NCI-H1048 (cell line): ENCODE results near the gene CA12.

Experiments
- DNase-seq: peaks from one replicate; lab custom pipeline; 2025; lab: John Stamatoyannopoulos, UW

Gene CA12

DNA sequence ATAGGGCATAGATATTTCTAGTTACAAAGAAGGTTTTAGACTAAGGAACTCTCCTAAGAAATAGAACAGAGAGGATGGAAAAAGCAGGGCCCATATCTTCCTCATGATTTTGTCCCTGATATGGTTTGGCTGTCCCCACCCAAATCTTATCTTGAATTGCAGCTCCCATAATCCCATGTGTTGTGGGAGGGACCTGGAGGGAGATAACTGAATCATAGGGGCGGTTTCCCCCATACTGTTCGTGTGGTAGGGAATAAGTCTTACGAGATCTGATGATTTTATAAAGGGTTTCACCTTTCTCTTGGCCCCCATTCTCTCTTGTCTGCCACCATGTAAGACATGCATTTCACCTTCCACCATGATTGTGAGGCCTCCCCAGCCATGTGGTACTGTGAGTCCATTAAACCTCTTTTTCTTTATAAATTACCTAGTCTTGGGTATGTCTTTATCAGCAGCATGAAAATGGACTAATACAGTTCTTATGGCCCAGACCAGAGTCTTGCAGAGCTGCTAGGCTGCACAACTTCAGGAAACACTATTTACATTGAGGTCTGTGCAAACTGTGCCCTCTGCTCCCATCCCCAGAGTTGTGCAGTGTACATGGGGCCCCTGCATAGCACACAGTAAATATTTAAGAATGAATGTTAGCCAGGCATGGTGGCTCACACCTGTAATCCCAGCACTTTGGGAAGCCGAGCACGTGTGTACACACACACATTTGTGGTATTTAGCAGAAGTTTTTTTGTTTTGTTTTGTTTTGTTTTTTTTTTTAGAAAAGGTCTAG lies 20.3 kb upstream of the CA12 start:
- DNase-seq, result no peak

- DNase-seq, result no peak
These were observed 19.4 kb upstream of the CA12 start for GRCh38 chr15:63401078-63401477.

DNA sequence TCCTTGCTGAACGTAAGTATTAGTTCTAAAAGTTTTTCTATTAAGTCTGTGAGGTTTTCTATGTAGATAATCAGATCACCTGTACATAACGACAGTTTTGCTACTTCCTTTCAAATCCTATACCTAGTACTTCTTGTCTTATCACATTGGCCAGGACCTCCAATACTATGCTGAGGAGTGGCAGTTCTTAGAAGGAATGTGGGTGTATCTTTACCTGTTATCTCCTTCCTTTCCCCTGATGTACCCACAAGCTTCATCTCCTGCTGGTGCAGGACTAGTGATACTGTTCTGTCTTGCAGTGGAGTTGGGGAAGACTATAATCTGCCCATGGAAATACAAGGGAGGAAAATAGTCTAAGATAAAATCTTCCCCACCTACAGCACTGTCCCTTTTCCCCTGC lies 16.8 kb upstream of the CA12 start:
- DNase-seq, result no peak

- DNase-seq, result no peak
These were observed 14.7 kb upstream of the CA12 start for GRCh38 chr15:63396152-63396928.

DNA sequence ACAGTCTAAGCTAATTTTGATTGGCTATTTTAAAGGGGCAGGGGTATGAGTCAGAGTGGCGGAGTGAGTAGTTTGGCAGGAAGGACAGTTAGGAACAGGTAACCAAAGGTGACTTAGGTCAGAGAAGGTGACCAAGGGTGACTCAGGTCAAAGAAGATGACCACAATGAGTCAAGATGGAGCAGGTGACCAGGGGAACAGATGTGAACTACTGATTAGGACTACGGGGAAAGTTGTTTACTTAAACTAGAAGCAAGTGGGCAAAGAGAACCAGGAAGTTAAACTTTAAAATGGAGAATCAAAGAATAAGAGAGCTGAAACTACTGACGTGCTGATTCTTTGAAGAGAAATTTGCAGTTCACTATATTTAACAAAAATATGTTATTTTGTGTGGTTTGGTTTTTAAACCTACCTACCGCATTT lies 14.1 kb upstream of the CA12 start:
- no peak for DNase-seq

DNA sequence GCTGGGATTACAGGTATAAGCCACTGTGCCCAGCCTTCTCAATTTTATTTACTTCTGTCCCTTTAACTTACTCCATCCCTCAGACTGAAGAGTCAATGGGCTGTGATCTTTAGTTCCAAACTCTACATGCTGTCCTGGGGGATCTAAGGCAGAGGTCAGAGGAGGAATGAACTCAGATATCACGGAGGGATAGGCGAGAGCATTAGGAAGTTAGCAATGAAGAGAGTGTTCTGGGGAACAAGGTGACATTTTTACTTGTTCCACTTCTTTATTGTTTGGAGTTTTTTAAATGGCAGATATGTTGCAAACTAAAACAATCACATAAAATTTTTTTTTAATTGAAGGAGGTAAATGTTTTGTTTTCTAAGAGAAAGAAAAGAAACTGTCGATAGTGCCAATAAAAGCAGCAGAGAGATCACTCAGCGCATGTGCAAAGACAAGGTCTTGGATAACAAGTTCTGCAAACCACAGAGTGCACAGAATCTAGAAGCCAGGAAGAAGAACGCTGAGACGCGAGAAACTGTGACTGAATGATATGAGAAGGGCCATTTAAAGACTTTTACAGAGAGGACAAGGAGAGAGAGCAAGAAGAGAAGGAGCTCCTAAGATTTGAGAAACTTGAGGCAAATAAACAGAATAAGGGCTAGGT lies 10.8 kb upstream of the CA12 start:
- no peak for DNase-seq

- no peak for DNase-seq
These were observed 10.2 kb upstream of the CA12 start for GRCh38 chr15:63391669-63392360.

DNA sequence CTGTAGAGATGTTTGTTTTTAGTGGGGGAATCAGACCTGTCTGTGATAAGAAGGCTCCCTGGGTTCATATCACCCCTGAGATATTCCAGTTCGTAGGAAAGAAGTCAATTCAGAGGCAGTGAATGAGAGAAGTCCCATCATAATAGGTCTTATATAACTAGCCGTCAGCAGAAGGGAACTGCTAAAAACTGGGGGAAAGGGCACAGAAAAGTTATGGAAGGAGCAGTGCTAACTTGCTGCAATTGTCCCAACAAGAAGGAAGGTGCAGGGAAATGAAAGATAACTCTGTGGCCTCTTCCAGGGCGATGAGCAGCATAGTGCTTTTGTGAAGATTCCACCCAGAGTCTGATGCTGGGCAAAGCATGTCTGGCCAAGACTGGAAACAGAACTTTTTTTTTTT lies 9.0 kb upstream of the CA12 start:
- DNase-seq, result no peak

- DNase-seq, result peak; percentile 23
These were observed 8.4 kb upstream of the CA12 start for GRCh38 chr15:63389902-63390670.

DNA sequence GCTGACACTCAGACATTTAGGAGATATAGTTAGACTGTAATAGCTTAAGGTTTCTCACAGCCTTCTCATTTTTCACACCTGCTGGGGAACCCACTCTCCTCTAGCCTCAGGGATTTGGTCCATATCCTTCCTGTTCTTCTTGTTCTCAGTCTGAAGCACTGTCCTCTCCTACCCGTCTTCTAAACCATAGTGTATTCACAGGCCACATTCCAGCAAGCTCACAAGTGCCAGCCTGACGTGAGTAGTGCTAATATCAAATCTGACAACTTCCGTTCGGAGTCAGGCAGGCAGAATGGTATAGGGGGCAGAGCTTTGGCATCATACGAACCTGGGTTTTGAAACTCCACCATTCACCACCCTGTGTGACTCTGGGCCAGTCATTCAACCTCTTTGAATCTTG lies 6.9 kb upstream of the CA12 start:
- no peak for DNase-seq

DNA sequence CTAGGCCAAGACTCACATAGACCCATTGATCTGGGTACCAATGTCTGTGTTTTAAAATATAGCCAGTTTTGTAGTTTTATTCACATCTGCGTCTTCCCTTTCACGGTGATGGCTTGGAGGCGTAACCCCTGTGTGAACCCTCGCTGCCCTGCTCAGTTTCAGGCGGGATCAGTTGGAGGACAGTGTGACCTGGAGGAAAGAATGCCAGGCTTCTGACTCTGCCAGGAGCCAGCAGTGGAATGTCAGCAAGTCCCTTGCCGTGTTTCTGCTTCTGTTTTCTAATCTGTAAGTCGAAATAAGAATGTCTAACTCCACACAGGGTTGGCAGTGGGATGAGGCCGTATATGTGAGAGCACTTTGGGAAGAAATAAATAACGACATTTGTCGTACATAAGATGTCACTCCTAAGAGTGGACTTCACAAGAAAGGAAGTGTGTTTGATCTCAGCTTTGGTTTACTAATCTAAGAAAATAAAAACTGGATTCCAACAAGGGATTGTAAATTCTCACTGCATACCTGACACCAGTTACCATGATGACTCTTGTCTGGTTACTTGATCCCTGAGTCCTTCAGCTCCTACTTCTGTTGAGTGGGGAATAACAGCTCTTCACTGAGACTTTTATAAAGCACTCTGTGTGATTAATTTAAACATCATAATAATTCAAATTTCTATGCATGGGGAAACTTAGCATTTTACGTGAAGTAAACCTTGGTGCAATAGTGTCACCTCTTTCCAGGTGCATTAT lies 6.3 kb upstream of the CA12 start:
- DNase-seq, result no peak

- no peak for DNase-seq
These were observed 4.4 kb upstream of the CA12 start for GRCh38 chr15:63385911-63386531.

- no peak for DNase-seq
These were observed 3.3 kb upstream of the CA12 start for GRCh38 chr15:63384906-63385305.

GRCh38 chr15:63382966-63383710 lies 1.5 kb upstream of the CA12 start:
- DNase-seq, result no peak

DNA sequence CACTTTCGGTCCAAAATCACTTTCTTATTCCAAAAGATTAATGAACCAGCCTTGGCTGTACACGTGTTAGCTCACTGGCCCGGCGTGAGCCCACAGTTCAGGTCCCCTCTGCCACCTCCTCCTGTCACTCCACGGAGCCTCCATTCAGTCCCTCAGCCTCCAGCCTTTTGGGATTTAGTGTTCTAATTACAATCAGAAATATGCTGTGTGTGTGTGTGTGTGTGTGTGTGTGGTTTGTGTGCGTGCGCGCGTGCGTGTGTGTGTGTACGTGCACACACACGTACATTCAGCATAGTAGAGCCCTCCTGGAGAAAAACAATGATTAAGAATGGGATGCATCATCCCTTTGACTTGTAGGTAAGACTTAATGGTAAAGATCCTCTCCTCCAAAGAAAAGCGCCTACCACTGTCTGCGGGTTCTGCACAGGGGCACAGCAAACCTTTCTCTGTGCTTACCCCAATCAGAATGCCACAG lies 801 bp downstream of the CA12 start:
- no peak for DNase-seq

GRCh38 chr15:63380151-63380807 lies 1.4 kb downstream of the CA12 start:
- DNase-seq, result no peak

- no peak for DNase-seq
These were observed 2.0 kb downstream of the CA12 start for GRCh38 chr15:63379492-63380150.

DNA sequence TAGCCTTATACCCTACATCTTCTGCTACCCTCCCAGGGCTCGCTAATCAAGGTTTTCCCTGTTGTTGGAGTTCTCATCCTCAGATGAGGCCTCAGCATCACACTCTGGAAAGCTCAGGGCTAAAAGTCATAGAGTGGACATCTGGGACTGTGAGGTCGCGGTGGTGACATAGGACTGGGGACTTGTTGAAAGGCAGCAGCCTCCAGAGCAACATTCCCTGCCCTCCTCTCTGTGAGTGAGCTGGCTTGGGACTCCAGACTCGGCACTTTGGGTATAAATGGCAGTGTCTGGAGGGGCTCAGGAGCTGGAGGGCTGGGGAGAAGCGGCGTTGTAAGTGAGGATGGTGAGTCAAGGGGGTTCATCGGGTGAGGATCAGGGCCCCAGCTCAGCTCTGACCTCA lies 2.7 kb downstream of the CA12 start:
- no peak for DNase-seq
